Measurements from ENCODE around the gene NFYB.
"Not testable (repeated sequence)": the region's sequence is repeated elsewhere in the genome, so short reads cannot be mapped to it uniquely, and the experiment has no call there.

The NFYB gene

DNA sequence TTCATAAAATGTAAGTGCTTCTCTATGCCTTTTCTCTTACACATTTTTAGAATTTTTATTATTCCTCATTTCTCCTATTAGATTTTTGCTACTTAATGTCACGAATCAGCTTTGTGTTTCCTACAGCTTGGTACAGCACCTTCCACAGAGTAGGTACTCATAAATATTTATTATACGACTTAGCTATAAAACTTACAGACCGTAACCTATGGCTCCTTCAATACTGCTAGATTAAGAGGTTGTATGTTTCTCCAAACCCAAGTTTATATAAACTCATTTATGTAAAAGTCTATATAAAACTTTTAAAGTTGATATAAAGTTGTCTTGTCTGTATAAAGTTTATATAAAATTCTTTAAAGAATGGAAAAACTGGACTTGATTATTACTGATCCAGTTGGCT is 11.5 kb downstream of the NFYB start:
- Histone ChIP-seq H3K36me3 (peaks cover 68% of the 10 kb centered on the region), H3K27me3 (no peaks in the 10 kb centered on the region), H3K9me3 (no peaks in the 10 kb centered on the region), H3K4me1 (ENCODE audit: control insufficient read depth in 1 of 2, insufficient read depth in 1 of 2, low read depth in 1 of 2, low read length in 1 of 2) (no peaks in the 10 kb centered on the region), H3K4me3 (ENCODE audit: low read depth in 1 of 2, low read length in 1 of 2) (no peak overlapping the region), H3K27ac (no peak overlapping the region)
- TF ChIP-seq, protein P1, sequence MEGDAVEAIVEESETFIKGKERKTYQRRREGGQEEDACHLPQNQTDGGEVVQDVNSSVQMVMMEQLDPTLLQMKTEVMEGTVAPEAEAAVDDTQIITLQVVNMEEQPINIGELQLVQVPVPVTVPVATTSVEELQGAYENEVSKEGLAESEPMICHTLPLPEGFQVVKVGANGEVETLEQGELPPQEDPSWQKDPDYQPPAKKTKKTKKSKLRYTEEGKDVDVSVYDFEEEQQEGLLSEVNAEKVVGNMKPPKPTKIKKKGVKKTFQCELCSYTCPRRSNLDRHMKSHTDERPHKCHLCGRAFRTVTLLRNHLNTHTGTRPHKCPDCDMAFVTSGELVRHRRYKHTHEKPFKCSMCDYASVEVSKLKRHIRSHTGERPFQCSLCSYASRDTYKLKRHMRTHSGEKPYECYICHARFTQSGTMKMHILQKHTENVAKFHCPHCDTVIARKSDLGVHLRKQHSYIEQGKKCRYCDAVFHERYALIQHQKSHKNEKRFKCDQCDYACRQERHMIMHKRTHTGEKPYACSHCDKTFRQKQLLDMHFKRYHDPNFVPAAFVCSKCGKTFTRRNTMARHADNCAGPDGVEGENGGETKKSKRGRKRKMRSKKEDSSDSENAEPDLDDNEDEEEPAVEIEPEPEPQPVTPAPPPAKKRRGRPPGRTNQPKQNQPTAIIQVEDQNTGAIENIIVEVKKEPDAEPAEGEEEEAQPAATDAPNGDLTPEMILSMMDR (IDR thresholded peaks at IDR 0.05) = no peak

DNA sequence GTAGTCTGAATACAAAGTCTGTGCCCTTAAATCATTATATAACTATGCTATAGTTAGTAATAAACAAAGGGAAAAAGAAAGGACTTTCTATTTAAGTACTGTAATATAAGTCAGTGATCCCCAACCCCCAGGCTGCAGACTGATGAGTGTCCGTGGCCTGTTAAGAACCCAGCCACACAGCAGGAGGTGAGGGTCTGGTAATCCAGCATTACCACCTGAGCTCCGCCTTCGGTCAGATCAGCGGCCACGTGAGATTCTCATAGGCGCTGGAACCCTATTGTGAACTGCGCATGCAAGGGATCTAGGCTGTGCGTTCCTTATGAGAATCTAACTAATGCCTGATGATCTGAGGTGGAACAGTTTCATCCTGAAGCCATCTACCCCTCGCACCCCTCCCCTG is 15.7 kb downstream of the NFYB start:
- Histone ChIP-seq H3K27ac (no peak overlapping the region), H3K4me1 (ENCODE audit: control insufficient read depth in 1 of 2, insufficient read depth in 1 of 2, low read depth in 1 of 2, low read length in 1 of 2) (no peaks in the 10 kb centered on the region), H3K36me3 (peaks cover 73% of the 10 kb centered on the region), H3K27me3 (no peaks in the 10 kb centered on the region), H3K9me3 (no peaks in the 10 kb centered on the region), H3K4me3 (ENCODE audit: low read depth in 1 of 2, low read length in 1 of 2) (no peak overlapping the region)
- TF ChIP-seq, protein P1 (IDR thresholded peaks at IDR 0.05) = no peak

DNA sequence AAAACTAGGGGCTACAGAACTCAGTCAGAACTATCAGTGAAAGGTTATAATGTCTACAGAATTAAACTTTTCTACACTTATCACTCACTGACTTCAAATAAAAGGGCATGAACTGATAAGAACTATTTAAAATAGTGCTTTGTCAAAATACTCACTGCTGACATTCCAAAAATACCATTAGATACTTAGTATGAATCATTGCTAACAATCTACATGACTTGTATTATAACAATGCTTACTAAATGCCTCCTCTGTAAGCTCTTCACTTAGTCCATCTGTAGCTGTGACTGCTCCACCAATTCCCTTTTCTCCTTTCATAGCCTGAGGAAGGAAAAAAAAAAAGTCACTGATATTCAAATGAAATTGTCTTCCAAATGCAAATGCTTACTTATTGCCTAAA is 17.0 kb downstream of the NFYB start:
- Histone ChIP-seq H3K4me1 (ENCODE audit: control insufficient read depth in 1 of 2, insufficient read depth in 1 of 2, low read depth in 1 of 2, low read length in 1 of 2) (no peaks in the 10 kb centered on the region), H3K27ac (no peak overlapping the region), H3K27me3 (no peaks in the 10 kb centered on the region), H3K36me3 (peaks cover 65% of the 10 kb centered on the region), H3K4me3 (ENCODE audit: low read depth in 1 of 2, low read length in 1 of 2) (no peak overlapping the region), H3K9me3 (no peaks in the 10 kb centered on the region)
- TF ChIP-seq, protein P1 (IDR thresholded peaks at IDR 0.05) = no peak

DNA sequence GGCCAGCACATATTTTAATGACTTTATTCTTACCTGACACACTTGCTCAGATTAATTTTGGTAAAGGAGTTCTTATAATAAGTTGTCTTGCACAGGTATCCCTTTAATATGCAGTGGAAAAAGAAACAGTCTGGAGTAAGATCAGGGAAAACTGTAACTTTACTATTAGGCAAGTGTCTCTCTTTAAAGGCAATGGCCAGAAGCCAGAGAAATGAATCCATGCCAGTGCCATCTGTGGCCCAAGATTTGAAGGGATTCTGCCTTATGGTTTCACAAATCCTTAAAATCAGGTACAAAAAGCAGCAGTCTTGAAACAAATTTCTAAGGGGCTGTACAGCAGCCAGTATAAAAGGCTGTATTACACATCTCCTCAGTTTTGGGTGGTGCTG is 22.4 kb downstream of the NFYB start:
- Histone ChIP-seq H3K27ac (no peak overlapping the region), H3K36me3 (peaks cover 39% of the 10 kb centered on the region), H3K4me3 (ENCODE audit: low read depth in 1 of 2, low read length in 1 of 2) (no peak overlapping the region), H3K9me3 (no peaks in the 10 kb centered on the region), H3K27me3 (no peaks in the 10 kb centered on the region), H3K4me1 (ENCODE audit: control insufficient read depth in 1 of 2, insufficient read depth in 1 of 2, low read depth in 1 of 2, low read length in 1 of 2) (no peaks in the 10 kb centered on the region)
- TF ChIP-seq, protein P1 (IDR thresholded peaks at IDR 0.05) = no peak

DNA sequence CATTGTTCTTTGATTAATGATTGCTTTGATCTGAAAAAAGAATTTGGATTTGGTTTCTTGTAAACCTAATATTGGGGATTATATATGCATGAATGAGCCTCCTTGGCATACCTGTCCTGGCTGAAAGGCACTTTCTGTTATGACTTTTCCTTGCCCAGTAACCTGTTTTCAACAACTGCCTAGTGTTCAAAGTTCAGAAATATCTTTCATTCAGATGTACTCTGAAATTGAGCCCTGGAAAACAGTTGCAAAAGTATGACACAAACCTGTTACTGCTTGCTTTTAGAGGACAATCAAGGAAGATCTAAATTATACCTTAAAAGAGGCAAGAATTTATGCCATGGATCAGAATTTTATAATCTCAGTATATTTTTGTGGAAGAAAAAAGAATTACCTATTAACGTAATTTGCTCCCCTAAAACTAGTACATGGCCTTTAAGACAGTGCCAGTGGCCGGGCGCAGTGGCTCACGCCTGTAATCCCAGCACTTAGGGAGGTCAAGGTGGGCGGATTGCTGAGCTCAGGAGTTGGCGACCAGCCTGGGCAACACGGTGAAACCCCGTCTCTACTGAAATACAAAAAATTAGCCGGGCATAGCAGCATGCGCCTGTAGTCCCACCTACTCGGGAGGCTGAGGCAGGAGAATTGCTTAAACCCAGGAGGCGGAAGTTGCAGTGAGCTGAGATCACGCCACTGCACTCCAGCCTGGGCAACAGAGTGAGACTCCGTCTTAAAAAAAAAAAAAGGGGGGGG is 23.0 kb downstream of the NFYB start:
- not testable (repeated sequence) for H3K4me3 ChIP-seq (ENCODE audit: low read depth in 1 of 2, low read length in 1 of 2)

DNA sequence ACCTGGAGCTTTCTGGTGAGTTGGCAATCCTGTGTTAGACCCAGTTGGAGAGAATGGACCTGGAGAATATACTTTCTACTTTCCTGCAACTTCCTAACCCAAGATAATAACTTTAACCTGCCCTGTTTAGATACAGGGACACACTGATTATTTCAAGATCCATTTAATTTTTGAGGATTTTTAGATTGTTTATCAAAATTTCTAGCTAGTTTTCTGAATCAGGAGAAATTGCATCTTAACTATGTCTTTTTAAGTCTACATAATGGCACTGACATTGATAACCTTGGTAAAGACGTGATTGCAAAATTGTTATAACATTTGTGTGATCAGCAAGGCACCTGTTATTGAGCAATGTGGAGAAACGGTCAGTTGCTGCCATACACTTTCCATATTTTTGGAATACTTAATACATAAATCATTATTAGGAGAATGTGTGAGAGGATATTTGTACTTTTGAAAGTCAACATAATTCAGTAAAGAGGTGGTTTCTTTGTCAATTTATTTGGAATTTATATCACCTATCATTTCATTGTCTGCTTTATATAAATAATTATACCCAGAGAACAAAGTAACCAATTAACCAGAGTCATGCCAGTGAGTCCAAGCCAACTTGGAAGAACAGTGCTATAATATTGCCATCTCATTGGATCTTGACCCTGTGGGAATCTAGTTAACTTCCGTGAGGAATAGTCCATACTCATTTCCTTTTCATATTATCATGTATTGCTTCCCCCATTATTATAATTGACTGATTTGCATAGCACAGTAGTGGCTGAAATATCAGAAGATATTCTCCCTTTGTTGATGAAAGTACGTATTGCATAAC is 28.4 kb downstream of the NFYB start:
- Histone ChIP-seq H3K27me3 (no peaks in the 10 kb centered on the region), H3K9me3 (no peaks in the 10 kb centered on the region), H3K4me1 (ENCODE audit: control insufficient read depth in 1 of 2, insufficient read depth in 1 of 2, low read depth in 1 of 2, low read length in 1 of 2) (peaks cover 0 to 6% of the 10 kb centered on the region in 2 experiments), H3K27ac (no peak overlapping the region), H3K36me3 (peaks cover 4% of the 10 kb centered on the region), H3K4me3 (ENCODE audit: low read depth in 1 of 2, low read length in 1 of 2) (no peak overlapping the region)
- TF ChIP-seq, protein P1 (IDR thresholded peaks at IDR 0.05) = no peak

More for the DNA sequence above, 23.0 kb downstream of the NFYB start:
- not testable (repeated sequence) for H3K27me3 ChIP-seq; H3K27ac ChIP-seq; H3K9me3 ChIP-seq; H3K4me1 ChIP-seq (ENCODE audit: control insufficient read depth in 1 of 2, insufficient read depth in 1 of 2, low read depth in 1 of 2, low read length in 1 of 2)
- peaks cover 33% of the 10 kb centered on the region for H3K36me3 ChIP-seq

All from neutrophil (primary cell).